GM11168 (cell line): ENCODE results near the gene CPT1B.
"Not testable (repeated sequence)": the region's sequence is repeated elsewhere in the genome, so short reads cannot be mapped to it uniquely, and the experiment has no call there.

Experiments
- in situ Hi-C: fragments of 300-500 bp; cut with MboI; formaldehyde crosslinking; loops from one replicate; pipeline ENCODE4 v1.12.0; 2022; ENCODE audit warnings: low sequenced_read_pairs; ENCODE audit not compliant: unreplicated experiment

The CPT1B gene

DNA sequence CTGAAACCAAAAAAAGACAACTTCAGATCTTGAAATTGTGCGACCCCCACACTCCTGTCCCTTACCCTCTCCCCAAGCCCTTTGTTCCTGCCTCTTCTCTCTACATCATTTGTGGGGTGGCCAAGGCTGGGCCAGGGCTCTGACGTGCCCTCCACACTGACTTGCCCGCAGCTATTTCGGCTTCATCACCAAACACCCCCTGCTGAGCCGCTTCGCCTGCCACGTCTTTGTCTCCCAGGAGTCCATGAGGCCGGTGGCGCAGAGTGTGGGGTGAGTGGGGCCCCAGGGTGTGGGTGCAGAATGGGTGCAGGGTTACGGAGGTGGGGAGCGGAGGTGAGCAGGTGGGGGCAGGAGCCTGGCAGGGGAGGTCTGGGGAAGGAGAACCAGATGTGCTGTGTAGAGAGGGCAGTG, 31.8 kb upstream of the CPT1B start:
- in situ Hi-C loops, result no loop called here

DNA sequence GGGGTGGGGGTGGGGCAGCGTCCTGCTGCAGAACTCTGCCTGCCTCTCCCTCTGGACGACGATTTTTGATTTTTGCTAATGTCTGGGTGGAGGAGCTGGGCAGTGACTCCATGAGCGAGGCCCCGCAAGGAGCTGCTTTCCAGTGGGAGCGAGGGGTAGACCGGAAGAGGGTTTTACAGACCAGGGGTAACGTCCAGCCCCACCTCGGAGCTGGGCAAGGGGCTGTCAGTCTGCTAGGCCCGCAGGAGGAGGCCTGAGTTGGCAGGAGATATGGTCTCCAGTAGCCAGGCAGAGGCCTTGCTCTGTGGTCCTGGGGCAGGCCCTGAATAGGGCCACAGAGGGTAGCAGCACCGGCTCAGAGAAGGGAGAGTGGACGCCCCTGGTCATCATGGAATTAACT, 31.4 kb upstream of the CPT1B start:
- in situ Hi-C loops, result no loop called here

DNA sequence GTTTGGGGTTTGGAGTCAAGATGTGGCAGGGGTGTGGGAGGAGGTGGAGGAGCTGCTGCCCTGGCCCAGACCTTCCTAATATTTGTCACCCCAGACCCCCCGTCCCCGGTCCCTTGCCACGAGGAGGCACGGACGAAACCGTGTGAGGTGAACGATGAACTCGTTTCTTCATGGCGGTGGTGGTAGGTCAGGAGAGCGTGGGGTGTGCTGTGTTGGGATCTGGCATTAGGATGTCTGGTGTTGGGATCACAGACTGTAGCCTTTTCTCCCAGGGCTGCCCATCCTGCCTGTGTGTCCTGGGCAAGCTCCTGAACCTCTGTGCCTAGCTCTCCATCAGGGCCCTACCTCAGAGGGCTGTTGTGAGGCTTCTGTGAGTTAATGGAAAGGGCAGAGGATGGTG, 30.8 kb upstream of the CPT1B start:
- in situ Hi-C loops, result no loop called here

DNA sequence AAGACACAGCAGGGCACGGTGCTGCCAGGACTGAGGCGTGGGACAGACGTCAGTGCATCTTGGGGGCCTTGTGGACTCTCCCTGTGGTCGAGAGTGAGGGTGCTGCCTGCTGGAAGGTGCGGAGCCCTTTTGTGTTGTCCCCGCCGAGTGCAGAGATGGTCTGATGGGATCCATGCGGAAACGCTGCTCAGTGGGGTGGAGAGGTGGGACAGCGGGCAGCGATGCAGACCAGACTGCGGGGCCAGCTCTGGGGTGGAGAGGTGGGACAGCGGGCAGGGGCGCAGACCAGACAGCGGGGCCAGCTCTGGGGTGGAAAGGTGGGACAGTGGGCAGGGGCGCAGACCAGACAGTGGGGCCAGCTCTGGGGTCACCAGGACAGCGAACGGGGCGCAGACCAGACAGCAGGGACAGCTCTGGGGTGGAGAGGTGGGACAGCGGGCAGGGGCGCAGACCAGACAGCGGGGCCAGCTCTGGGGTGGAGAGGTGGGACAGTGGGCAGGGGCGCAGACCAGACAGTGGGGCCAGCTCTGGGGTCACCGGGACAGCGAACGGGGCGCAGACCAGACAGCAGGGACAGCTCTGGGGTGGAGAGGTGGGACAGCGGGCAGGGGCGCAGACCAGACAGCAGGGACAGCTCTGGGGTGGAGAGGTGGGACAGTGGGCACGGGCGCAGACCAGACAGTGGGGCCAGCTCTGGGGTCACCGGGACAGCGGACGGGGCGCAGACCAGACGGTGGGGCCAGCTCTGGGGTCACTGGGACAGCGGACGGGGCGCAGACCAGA, 30.0 kb upstream of the CPT1B start:
- in situ Hi-C loops, result not testable (repeated sequence)

DNA sequence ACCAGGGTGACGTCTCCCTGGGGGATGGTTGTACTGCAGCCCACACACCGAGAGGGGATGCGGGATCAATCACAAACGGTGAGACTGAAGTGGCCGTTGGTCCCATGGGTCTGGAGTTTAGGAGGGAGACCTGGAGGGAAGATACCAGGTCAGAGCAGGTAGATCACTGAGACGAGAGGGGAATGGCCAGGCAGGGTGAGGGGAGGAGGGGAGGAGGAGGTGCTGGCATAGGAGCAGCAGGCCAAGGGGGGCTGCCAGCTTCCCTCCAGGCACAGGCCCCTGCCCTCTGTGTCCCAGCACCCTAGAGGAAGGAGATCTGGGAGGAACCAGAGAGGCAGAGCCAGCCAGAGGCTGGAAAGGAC, 29.4 kb upstream of the CPT1B start:
- in situ Hi-C loops, result no loop called here

DNA sequence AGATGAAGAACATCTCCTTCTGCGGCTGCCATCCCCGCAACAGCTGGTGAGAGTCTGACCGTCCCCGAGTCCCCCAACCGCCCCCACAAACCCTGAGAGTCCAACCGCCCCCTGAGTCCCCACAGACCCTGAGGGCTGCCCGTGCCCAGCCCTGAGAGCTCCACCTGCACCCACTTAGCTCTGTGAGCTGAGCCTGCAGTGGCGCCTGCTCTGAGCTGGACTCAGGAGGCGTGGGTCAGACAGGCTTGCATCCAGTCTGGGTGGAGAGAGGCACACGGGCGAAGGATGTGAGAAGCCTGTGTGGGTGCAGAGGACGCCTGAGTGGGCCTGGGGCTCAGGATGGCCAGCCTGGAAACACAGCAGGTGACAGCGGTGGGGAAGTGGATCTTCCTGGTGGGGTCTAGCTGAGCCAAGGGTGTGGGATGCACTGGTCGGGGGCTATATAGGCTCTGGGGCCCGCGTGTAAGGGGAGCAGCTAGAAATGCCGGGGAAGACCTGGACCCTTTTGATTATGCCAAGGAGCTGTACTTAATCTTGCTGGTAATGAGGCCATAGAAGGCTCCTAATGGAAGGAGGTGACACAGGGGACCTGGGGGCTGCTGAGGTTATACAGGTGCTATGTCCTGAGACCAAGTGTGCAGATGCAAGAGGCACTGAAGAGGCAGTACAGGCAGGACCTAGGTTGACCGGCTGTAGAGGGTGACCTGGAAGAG, 28.9 kb upstream of the CPT1B start:
- in situ Hi-C loops, result no loop called here

DNA sequence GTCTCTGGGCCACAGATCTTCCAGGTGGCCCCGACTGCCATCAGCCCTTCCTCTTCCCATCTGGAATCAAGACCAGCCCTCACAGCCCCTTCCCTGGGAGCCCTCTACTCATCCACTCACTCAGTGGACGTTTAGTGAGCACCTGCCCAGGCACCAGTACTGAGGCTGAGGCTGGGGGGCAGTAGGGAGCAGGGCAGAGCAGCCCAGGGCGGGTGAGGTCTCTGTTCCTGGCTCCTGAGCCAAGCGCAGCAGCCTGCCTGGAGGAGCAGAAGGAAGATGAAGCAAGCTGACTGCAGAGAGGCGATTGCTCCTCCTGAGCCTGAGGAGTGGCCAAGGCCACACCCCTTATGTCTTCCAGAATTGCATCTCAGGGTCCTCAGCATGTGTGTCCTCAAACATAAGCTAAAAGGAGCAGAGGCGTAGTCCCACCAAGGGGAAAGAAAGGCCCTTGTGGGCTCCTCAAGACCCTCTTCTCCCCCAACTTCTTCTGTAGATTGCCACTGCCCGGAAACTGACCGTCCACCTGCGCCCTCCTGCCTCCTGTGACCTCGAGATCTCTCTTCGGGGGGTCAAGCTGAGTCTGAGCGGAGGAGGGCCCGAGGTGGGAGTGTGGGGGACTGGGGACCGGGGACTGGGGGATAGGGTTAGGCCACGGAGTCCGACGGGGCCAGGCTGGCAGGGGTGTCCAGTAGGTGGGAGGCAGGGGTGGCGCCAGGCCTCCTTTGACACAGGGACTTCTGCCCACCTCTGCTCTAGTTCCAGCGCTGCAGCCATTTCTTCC, 28.1 kb upstream of the CPT1B start:
- in situ Hi-C loops, result no loop called here

DNA sequence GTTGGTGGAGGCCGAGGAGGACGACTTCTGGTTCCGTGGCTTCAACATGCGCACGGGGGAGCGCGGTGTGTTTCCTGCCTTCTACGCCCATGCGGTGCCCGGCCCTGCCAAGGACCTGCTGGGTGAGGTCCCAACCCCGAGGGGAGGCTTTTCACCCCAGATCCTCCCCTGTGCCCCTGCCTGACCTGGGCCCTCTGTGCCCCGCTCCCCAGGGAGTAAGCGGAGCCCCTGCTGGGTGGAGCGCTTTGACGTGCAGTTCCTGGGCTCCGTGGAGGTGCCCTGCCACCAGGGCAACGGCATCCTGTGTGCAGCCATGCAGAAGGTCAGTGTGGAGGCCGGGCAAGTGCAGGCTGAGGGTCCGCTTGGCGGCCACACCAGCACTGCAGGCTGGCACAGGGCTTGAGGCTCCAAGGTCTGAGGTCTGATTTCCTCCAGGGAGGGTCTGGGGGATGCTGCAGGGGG, 27.4 kb upstream of the CPT1B start:
- in situ Hi-C loops, result no loop called here

DNA sequence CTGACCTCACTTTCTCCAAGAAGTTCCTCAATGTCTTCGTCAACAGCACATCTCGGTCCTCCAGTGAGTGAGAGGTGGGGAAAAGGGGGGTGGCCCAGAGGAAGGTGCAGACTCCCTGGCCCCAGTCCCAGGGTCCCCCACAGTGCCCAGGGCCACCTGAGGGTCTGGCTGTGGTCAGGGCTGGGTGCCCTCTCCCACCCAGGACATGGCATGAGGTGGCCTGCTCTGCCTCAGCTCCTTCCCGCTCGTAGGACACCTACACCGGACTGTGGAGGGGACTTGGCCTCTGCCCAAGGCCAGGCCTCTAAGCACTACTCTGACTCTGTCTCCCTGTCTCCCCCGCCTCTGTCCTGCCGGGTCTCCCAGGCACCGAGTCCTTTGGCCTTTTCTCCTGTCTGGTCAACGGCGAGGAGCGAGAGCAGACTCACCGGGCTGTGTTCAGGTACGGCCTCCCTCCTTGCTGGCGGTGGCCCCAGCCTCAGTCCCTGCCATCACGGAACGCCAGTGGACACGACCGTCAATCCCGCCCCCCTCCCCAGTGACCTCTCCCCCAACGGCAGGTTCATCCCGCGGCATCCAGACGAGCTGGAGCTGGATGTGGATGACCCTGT, 26.9 kb upstream of the CPT1B start:
- in situ Hi-C loops, result no loop called here

DNA sequence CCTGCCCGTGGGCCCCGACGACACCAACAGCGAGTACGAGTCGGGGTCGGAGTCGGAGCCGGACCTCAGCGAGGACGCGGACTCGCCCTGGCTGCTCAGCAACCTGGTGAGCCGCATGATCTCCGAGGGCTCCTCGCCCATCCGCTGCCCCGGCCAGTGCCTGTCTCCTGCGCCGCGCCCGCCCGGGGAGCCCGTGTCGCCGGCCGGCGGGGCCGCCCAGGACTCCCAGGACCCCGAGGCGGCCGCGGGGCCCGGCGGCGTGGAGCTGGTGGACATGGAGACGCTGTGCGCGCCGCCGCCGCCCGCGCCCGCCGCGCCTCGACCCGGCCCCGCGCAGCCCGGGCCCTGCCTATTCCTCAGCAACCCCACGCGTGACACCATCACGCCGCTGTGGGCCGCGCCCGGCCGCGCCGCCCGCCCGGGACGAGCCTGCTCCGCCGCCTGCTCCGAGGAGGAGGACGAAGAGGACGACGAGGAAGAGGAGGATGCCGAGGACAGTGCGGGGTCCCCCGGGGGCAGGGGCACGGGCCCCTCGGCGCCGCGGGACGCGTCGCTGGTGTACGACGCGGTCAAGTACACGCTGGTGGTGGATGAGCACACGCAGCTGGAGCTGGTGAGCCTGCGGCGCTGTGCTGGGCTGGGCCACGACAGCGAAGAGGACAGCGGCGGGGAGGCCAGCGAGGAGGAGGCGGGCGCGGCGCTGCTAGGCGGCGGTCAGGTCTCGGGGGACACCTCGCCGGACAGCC, 26.2 kb upstream of the CPT1B start:
- in situ Hi-C loops, result no loop called here

DNA sequence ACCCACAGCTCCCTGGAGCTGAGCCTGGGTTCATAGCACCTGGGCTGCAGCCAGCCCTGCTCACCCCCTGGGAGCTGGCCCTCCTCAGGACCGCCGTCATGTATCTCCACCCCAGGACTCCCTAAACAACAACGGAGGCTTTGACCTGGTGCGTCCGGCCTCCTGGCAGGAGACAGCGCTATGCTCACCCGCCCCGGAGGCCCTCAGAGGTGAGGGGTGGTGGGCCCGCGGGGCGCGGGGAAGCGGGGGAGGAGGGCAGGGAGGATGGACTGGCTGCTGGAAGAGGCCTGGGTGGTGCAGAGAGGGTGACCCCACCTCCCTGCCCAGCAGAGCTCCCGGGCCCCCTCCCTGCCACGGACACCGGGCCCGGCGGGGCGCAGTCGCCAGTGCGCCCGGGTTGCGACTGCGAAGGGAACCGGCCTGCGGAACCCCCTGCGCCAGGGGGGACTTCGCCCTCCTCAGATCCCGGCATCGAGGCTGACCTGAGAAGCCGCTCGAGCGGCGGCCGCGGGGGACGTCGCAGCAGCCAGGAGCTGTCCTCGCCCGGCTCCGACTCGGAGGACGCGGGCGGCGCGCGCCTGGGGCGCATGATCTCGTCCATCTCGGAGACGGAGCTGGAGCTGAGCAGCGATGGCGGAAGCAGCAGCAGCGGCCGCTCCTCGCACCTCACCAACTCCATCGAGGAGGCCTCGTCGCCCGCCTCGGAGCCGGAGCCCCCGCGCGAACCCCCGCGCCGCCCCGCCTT, 25.5 kb upstream of the CPT1B start:
- in situ Hi-C loops, result no loop called here

DNA sequence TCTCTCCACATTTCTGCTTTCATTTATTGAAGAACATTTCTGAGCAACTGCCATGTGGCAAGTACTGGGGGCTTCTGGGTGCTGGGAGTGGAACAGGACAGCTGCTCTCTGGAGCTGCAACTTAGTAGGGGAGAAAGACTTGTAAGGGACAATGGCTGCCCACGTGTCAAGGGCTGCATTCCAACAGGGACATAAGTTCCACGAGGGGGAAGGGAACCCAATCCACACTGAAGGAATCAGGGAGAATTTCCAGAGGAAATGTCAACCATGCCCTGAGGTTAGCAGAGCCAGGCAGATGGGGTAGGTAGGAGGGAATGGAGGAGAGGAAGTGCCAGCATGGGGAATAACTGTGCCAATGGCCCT, 24.1 kb upstream of the CPT1B start:
- in situ Hi-C loops, result no loop called here

DNA sequence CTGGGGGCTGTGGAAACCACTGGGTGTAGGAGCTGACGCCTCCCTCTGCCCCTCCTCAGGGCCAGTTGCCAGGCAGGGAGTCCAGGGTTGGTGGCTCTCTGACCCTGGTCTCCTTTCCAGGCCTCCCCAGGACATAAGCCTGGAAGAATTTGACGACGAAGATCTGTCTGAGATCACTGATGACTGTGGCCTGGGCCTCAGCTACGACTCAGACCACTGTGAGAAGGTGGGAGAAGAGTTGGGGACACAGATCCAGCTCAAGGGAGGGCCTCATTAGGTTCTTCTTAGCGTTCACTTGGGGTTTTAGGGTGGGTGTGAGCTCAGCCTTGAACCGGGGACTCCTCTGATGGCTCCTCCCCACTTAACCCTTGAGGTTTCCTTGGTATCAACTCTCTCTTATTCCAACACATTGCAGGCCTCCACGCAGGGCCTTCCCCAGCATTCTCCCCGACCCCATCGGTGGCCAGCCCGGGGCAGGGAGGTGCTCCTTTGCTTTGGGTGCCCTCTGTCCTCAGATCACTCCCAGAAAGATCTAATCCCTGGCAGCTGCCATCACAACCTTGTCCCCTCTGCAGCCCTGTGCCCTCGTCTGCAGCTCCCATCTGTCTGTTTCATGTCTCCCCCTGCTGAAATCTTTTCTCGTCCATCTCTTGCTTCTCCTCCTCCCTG, 23.6 kb upstream of the CPT1B start:
- in situ Hi-C loops, result no loop called here

DNA sequence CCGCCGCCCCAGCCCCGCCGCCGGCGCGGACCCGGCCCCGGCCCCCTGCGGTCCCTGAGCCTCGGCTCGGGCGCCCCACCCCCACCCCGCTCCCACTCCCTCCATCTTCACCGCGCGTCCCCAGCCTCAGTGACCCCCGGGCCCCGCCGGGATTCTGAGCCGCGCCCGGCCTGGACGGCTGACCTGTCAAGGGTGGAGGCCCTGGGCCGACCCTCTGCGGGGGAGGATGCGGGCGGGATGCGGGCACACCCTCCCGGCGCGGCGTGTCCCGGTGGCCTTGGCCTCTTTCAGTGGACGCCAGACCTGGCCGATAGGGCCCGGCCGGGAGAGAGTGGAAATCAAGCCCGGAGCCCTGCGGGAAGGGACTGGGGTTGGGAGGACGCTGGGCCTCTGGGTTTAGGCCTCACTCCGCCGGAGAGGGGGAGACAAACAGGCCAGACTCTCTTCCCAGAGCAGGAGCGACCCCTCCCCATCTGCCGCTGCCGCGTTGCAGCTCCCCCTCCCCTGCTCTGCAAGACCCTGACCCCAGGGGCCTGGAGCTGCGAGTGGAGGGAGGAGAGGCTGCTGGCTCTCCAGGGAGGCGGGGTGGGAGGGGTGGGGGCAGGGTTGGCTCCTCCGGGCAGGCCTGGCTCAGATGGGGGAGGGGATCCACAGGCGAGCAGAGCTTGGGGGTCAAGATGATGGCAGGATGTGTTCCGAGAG, 22.9 kb upstream of the CPT1B start:
- in situ Hi-C loops, result no loop called here

DNA sequence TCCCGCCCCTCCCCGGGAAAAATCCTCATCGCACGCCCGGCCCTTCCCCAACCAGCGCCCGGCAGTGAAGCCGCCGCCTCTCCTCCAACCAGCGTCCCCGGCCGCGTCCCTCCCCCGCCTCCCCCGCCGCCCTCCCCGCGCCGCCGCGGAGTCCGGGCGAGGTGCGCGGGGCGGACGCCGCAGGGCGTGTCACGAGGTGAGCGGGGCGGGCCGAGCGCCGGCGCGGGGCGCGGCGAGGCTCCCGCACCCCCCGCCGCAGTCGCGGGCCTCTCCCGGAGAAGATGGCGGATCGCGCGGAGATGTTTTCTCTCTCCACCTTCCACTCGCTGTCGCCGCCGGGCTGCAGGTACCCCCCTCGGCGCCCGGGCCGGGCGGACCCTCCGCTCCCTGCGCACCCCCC, 22.3 kb upstream of the CPT1B start, which contains the start of gene MAPK8IP2:
MAPK8IP2 (plus strand) TSS at position 256 of the 400 bp plus-strand sequence; CDS start at position 282, 26 bp downstream.
- in situ Hi-C loops, result no loop called here

DNA sequence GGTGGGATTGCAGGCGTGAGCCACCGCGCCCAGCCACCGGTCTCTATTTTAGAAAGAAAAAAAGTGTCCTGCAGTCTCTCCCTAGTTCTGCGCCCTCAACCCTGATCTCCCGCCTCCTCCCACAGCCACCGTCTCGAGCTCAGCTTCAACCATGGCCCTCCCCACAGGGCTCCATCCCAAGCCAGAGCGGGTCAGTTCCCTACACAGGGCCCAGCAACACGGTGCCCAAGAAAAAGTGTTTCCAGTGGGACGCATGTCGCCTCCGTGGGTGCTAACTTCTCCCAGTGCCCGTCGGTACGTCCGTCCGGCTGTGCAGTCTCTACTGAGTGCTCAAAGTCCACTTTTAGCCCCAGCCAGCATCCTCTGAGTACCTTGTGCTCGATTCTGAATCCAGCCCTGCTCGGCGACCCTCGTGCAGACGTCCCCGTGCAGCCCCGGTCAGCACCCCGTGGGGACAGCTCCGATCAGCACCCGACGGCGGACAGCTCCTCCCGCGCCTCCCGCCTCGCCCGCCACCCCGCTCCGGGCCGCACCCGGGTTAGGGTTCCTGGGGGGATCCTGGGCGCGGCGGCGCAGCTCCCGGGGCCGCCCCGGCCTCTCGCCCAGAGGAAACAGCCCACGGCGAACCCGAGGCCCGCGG, 21.7 kb upstream of the CPT1B start:
- in situ Hi-C loops, result no loop called here

DNA sequence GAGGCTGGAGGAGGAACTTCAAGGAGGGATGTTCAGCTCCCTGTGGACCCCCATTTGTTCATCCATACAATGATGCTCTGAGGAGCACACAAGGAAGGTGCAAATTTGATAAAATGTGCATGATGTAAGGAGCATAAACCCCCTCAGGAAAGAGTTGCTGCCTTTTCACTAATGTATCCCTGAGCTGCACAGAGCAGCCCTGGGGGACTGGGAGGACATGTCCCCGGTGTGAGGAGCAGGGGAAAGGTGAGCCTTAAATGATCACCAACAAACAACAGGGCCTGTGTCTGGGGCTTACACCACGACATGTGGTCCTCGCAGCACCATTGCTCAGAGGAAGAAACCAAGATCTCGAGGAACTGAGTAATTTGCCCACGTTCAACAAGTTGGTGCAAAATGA, 18.9 kb upstream of the CPT1B start:
- in situ Hi-C loops, result no loop called here

DNA sequence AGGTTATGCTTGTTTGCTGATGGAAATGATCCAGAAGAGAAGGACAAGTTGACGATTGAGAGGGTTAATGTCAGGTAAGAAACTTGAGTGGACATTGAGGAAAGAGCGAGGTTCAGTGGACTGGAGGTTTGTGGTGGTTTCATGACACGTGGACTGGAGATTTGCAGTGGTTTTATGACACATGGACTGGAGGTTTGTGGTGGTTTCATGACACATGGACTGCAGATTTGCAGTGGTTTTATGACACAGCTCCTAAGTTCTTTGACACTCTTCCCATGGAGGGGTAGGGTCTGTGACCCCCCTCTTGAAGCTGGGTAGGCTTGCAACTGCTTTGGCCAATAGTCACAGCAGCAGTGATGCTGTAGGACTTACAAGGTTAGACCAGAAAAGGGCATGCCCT, 17.0 kb upstream of the CPT1B start:
- in situ Hi-C loops, result no loop called here
